Thyroid gland (tissue), 4 donors: ENCODE measurements around the gene NMT1.

Experiments used
- POLR2A ChIP-seq, 2 donors: fragments of 450-650 bp; IDR thresholded peaks; one replicate each; pipeline ENCODE4 v1.6.1; 2017; ENCODE audit warnings: antibody characterized with exemption in 2 of 2, mild to moderate bottlenecking in 2 of 2, moderate library complexity in 1 of 2
- TF ChIP-seq, protein P1 (sequence below), 6 experiments: fragments of 200-600 bp in 3 of 6; fragments of 450-650 bp in 3 of 6; sonication (generic) in 3 of 6; IDR thresholded peaks; one replicate each; pipeline ENCODE4 v1.5.1; 2016 to 2019; ENCODE audit warnings: antibody characterized with exemption in 6 of 6, mild to moderate bottlenecking in 2 of 6, inconsistent platforms in 1 of 6, moderate library complexity in 1 of 6

DNA sequence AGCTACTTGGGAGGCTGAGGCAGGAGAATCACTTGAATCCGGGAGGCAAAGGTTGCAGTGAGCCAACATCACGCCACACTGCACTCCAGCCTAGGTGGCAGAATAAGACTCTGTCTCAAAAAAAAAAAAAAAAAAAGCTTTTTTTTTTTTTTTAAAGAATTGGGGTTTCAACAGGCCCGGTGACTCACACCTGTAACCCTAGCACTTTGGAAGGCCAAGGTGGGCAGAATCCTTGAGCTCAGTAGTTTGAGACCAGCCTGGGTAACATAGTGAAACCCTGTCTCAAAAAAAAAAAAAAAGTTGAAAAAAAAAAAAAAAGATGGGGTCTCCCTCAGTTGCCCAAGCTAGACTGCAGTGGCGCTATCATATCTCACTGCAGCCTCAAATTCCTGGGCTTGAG, 93.9 kb downstream of the NMT1 start:
- TF ChIP-seq, protein P1, sequence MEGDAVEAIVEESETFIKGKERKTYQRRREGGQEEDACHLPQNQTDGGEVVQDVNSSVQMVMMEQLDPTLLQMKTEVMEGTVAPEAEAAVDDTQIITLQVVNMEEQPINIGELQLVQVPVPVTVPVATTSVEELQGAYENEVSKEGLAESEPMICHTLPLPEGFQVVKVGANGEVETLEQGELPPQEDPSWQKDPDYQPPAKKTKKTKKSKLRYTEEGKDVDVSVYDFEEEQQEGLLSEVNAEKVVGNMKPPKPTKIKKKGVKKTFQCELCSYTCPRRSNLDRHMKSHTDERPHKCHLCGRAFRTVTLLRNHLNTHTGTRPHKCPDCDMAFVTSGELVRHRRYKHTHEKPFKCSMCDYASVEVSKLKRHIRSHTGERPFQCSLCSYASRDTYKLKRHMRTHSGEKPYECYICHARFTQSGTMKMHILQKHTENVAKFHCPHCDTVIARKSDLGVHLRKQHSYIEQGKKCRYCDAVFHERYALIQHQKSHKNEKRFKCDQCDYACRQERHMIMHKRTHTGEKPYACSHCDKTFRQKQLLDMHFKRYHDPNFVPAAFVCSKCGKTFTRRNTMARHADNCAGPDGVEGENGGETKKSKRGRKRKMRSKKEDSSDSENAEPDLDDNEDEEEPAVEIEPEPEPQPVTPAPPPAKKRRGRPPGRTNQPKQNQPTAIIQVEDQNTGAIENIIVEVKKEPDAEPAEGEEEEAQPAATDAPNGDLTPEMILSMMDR (IDR thresholded peaks at IDR 0.05): no peak
- TF ChIP-seq POLR2A (IDR thresholded peaks at IDR 0.05): no peak
